IPS-18a (cell line): ENCODE results near the gene MPP1.

ENCODE experiments used
- H3K27ac ChIP-seq: one replicate; pipeline ENCODE4 v1.5.1; 2013; ENCODE audit warnings: low read length
- H3K27me3 ChIP-seq: one replicate; pipeline ENCODE4 v1.6.1; 2013; ENCODE audit warnings: mild to moderate bottlenecking, low read length; ENCODE audit not compliant: control insufficient read depth, insufficient read depth
- H3K36me3 ChIP-seq: one replicate; pipeline ENCODE4 v1.6.1; 2013; ENCODE audit warnings: low read depth, low read length; ENCODE audit not compliant: control insufficient read depth
- H3K4me1 ChIP-seq: one replicate; pipeline ENCODE4 v1.6.1; 2013; ENCODE audit warnings: low read depth, low read length; ENCODE audit not compliant: control insufficient read depth
- H3K4me3 ChIP-seq: one replicate; pipeline ENCODE4 v1.5.1; 2013; ENCODE audit warnings: low read length
- H3K9ac ChIP-seq: one replicate; pipeline ENCODE4 v1.6.1; 2013; ENCODE audit warnings: mild to moderate bottlenecking, low read length, moderate library complexity
- H3K9me3 ChIP-seq: one replicate; pipeline ENCODE4 v1.6.1; 2013; ENCODE audit warnings: low read depth, low read length; ENCODE audit not compliant: control insufficient read depth

MPP1 gene

GRCh38 chrX:154791939-154792338 is 13.3 kb downstream of the MPP1 start:
- H3K27me3 ChIP-seq = peaks cover 3% of the 10 kb centered on the region
- peaks cover 39% of the 10 kb centered on the region for H3K9me3 ChIP-seq
- no peaks in the 10 kb centered on the region for H3K4me1 ChIP-seq
- no peaks in the 10 kb centered on the region for H3K36me3 ChIP-seq
- H3K9ac ChIP-seq = no peak overlapping the region
- no peak overlapping the region for H3K4me3 ChIP-seq
- no peak overlapping the region for H3K27ac ChIP-seq

DNA sequence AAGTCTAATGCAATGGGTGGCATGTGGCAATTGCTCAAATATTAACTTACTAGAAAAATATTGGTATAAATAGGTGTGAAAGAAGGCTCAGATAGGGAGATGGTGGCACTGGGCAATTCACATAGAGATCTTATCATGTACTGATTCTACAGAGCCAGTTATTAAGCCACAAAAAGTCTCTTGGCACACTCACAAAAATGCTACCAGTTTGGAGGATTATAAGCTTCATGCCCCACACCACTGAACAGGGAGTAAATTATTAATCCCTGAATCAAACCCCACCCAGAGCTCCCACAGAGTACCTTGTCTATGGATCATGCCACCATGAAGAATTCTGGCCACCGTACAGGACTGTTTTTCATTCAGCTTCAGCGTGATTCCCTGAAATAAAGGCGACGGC is 13.8 kb downstream of the MPP1 start:
- H3K36me3 ChIP-seq = no peaks in the 10 kb centered on the region
- peaks cover 35% of the 10 kb centered on the region for H3K9me3 ChIP-seq

GRCh38 chrX:154785716-154786115 is 19.6 kb downstream of the MPP1 start:
- H3K27ac ChIP-seq = no peak overlapping the region

More for the DNA sequence above, 13.8 kb downstream of the MPP1 start:
- Histone ChIP-seq H3K9ac (no peak overlapping the region), H3K27ac (no peak overlapping the region), H3K27me3 (no peaks in the 10 kb centered on the region), H3K4me3 (no peak overlapping the region), H3K4me1 (no peaks in the 10 kb centered on the region)

DNA sequence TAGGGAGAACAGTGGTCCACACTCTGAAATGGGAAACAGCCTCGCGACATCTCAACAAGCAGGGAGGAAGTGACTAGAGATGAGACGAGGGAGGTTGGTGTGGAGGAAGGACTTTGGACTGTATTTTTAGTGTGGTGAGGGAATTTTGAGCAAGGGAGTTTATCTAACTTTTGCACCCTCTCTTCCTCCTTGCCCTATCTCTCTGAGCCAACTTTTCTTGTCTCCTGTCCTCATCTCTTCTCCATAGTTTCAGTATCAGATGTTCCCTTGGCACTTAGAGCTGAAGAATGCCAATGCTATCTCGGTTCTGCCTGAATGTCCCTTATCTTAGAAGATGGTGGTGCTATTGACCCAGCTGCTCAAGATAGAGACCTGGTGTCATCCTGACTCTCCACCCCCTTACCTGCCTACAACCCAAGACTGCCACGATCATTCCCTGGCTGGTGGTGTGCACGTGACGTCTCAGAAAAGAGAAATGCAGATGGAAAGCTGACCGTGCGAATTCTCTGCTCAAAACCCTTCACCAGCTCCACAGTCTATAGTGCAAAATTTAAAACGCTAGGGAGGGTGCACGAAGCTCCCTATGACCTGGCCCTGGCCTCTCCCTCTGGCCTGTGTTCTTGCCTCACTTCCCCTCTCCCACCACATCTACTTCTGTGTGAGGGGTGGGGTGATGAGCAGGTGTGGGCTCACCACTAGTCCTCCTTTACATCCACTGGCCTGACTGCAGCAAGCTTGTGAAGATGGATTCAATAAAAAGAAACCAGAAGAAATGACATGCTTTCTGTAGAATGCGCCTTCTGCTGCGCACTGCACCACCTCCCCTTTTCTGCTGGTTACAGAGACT is 20.9 kb downstream of the MPP1 start:
- Histone ChIP-seq H3K27ac (no peak overlapping the region), H3K36me3 (no peaks in the 10 kb centered on the region), H3K9ac (no peak overlapping the region)

More at GRCh38 chrX:154785716-154786115, 19.6 kb downstream of the MPP1 start:
- Histone ChIP-seq H3K4me3 (no peak overlapping the region), H3K9ac (no peak overlapping the region), H3K36me3 (no peaks in the 10 kb centered on the region), H3K9me3 (peaks cover 14% of the 10 kb centered on the region), H3K4me1 (no peaks in the 10 kb centered on the region), H3K27me3 (no peaks in the 10 kb centered on the region)

DNA sequence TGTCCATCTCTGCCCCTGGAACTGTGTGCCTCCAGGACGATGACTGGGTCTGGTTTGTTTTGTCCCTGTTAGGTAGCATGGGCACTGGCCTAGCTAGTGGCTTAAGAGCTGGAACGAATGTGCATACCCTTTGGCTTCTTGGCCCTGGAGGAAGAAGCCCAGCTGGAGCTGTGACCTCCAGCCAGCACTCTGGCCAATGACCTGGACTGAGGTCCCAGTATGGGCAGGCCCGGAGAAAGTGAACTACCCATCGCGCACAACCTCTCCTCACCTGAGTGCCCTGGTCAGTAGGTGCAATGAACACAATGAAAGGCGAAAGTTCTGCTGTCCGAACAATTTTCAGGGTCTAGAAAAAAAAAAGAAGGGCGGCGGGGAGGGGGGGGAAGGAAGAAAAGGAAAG is 24.3 kb downstream of the MPP1 start:
- Histone ChIP-seq H3K9ac (no peak overlapping the region), H3K36me3 (peaks cover 25% of the 10 kb centered on the region), H3K4me1 (no peaks in the 10 kb centered on the region), H3K9me3 (peaks cover 8% of the 10 kb centered on the region), H3K27ac (no peak overlapping the region), H3K27me3 (no peaks in the 10 kb centered on the region), H3K4me3 (no peak overlapping the region)

More for the DNA sequence above, 20.9 kb downstream of the MPP1 start:
- Histone ChIP-seq H3K27me3 (no peaks in the 10 kb centered on the region), H3K9me3 (peaks cover 12% of the 10 kb centered on the region), H3K4me1 (no peaks in the 10 kb centered on the region), H3K4me3 (no peak overlapping the region)

- H3K36me3 ChIP-seq = peaks cover 42% of the 10 kb centered on the region
- no peak overlapping the region for H3K4me3 ChIP-seq
- H3K4me1 ChIP-seq = no peaks in the 10 kb centered on the region
- no peaks in the 10 kb centered on the region for H3K27me3 ChIP-seq
- peaks cover 13% of the 10 kb centered on the region for H3K9me3 ChIP-seq
- no peak overlapping the region for H3K9ac ChIP-seq
- H3K27ac ChIP-seq = no peak overlapping the region
These were observed 26.0 kb downstream of the MPP1 start for GRCh38 chrX:154779261-154779660.

DNA sequence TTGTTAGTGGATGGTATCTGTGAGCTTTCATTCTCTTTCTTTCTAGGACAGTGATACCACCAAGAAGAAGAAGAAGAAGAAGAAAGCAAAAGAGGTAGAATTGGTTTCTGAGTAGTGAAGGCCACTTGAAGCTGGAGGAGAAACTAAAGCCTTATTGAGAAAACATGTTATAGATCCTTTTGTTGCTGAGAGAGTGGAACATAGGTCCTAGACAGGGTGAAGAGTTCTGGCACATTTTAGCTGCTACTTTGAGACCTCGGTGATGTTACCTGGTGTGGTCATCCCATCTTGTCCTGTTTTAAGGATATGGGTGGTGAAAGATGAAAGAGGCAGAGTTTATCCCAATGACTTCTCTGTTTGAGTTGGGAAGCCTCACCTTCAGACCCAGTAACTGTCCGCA is 28.5 kb downstream of the MPP1 start:
- Histone ChIP-seq H3K4me3 (no peak overlapping the region), H3K27me3 (no peaks in the 10 kb centered on the region), H3K9me3 (peaks cover 13% of the 10 kb centered on the region), H3K36me3 (peaks cover 58% of the 10 kb centered on the region), H3K27ac (no peak overlapping the region), H3K4me1 (no peaks in the 10 kb centered on the region), H3K9ac (no peak overlapping the region)

- H3K4me3 ChIP-seq = no peak overlapping the region
- no peak overlapping the region for H3K9ac ChIP-seq
- H3K9me3 ChIP-seq = peaks cover 9% of the 10 kb centered on the region
- peaks cover 64% of the 10 kb centered on the region for H3K36me3 ChIP-seq
- H3K4me1 ChIP-seq = no peaks in the 10 kb centered on the region
- no peak overlapping the region for H3K27ac ChIP-seq
- no peaks in the 10 kb centered on the region for H3K27me3 ChIP-seq
These were observed 29.6 kb downstream of the MPP1 start for GRCh38 chrX:154775419-154776349.

DNA sequence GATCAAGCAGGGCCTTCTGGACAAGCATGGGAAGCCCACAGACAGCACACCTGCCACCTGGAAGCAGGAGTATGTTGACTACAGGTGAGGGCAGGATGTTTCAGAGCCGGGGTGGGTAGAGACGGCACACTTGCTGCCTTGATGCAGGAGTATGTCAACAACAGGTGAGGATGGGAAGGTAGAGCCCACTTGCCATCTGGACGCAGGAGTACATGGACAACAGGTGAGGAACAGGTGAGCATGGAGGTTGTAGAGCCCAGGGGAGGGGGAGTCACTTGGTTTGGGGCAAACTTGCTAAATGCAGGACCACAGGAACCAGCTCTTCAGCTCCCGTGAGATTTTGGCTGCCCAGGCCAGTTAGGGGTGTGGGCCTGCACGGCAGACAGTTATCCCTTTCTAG is 30.7 kb downstream of the MPP1 start:
- no peak overlapping the region for H3K9ac ChIP-seq
- peaks cover 5% of the 10 kb centered on the region for H3K9me3 ChIP-seq
- H3K27ac ChIP-seq = no peak overlapping the region
- no peak overlapping the region for H3K4me3 ChIP-seq
- no peaks in the 10 kb centered on the region for H3K4me1 ChIP-seq
- H3K27me3 ChIP-seq = no peaks in the 10 kb centered on the region
- H3K36me3 ChIP-seq = peaks cover 66% of the 10 kb centered on the region

GRCh38 chrX:154762537-154763296 is 42.6 kb downstream of the MPP1 start, which contains the start of gene DKC1:
Gene DKC1, plus strand, starts transcription at chrX:154762864. Its CDS starts 102 bp downstream, at chrX:154762966.
- no peaks in the 10 kb centered on the region for H3K27me3 ChIP-seq
- H3K9ac ChIP-seq = peak within 1 kb of the TSS; percentile 90
- peak within 1 kb of the TSS; percentile 86 for H3K4me3 ChIP-seq
- peaks cover 10% of the 10 kb centered on the region for H3K9me3 ChIP-seq
- H3K36me3 ChIP-seq = peaks cover 30% of the 10 kb centered on the region
- H3K4me1 ChIP-seq = no peaks in the 10 kb centered on the region
- H3K27ac ChIP-seq = peak within 1 kb of the TSS; percentile 81
